MCF 10A (cell line): ENCODE measurements around the gene HSD3B7. TPM values are rescaled to one million over a fixed set of nuclear protein-coding genes. Genes with fewer than 3 reads are reported as not detected.

ENCODE experiments used
- BruUV-seq: library from RNA; stranded (reverse); fragments of 400-500 nt; replicated peaks from 2 replicates; lab custom pipeline; 2021; lab: Mats Ljungman, UMichigan
- CTCF ChIA-PET: fragments of 300-600 bp; sonication (Branson Sonifier 250); formaldehyde crosslinking; extraction: SDS; loops from one replicate; lab custom pipeline; 2021; ENCODE audit warnings: antibody characterized with exemption, inconsistent platforms; lab: Yijun Ruan, JAX
- POLR2A ChIA-PET: fragments of 300-600, 350-650 bp; sonication (Branson Sonifier 250); formaldehyde crosslinking; extraction: SDS; loops from one replicate; lab custom pipeline; 2020; ENCODE audit warnings: antibody characterized with exemption, inconsistent platforms; lab: Yijun Ruan, JAX
- DNase-seq: peaks from one replicate; pipeline ENCODE4 v3.0.0-alpha.2; 2018; ENCODE audit not compliant: unreplicated experiment
- H3K27ac Mint-ChIP-seq: one replicate; pipeline ENCODE4 v1.8.0; 2022; ENCODE audit warnings: mild to moderate bottlenecking, low read depth, mixed read lengths; ENCODE audit not compliant: unreplicated experiment
- H3K27me3 Mint-ChIP-seq: one replicate; pipeline ENCODE4 v1.8.0; 2022; ENCODE audit warnings: mixed read lengths; ENCODE audit not compliant: insufficient read depth, unreplicated experiment
- H3K36me3 Mint-ChIP-seq: one replicate; pipeline ENCODE4 v1.8.0; 2022; ENCODE audit warnings: mild to moderate bottlenecking, moderate library complexity, mixed read lengths; ENCODE audit not compliant: insufficient read depth, unreplicated experiment
- H3K4me1 Mint-ChIP-seq: one replicate; pipeline ENCODE4 v1.8.0; 2022; ENCODE audit warnings: mixed read lengths; ENCODE audit not compliant: insufficient read depth, unreplicated experiment
- H3K4me3 Mint-ChIP-seq: one replicate; pipeline ENCODE4 v1.8.0; 2022; ENCODE audit warnings: mild to moderate bottlenecking, moderate library complexity, mixed read lengths; ENCODE audit not compliant: unreplicated experiment
- H3K9me3 Mint-ChIP-seq: one replicate; pipeline ENCODE4 v1.8.0; 2022; ENCODE audit warnings: mixed read lengths; ENCODE audit not compliant: unreplicated experiment
- intact Hi-C: fragments of 100-400 bp; cut with micrococcal nuclease; formaldehyde crosslinking; loops from 2 replicates; pipeline ENCODE4 v1.14.1; 2022
- total RNA-seq: library from RNA; stranded (reverse); gene quantifications from 2 replicates; pipeline ENCODE4 v1.2.3, GENCODE V29; 2022
- TF ChIP-seq, protein P1 (sequence below): fragments of 200-600 bp; IDR thresholded peaks from one replicate; pipeline ENCODE4 v1.8.0; 2022; ENCODE audit warnings: antibody characterized with exemption, mild to moderate bottlenecking; ENCODE audit not compliant: unreplicated experiment

The HSD3B7 gene
- total RNA-seq, 1 experiment from 2014 or later, result 5.0 TPM

DNA sequence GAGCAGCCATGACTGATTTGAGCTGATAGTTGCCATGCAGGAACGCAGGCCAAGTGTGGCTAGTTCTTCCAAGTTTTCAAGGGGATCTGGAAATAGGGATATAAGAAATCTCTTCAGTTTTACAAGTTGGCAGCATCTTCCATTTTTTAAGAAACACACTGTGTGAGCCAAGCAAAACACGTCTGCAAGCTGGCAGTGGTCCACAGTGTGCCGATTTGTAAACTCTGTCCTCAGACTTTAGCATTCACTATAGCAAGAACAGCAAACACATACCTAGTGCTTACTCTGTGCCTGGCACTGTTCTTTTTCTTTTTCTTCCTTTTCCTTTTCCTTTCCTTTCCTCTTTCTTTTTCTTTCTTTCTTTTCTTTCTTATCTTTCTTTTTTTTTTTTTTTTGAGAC is 33.3 kb upstream of the HSD3B7 start:
- POLR2A ChIA-PET, result interaction anchor here (0.5 kb wide), 1 partner anchor 12 kb away, joined by 3 read pairs; no protein-coding TSS in a partner anchor
- Mint-ChIP-seq H3K36me3 (peaks cover 25% of the 10 kb centered on the region), H3K4me3 (peak overlapping the region; percentile 41), H3K9me3 (no peaks in the 10 kb centered on the region), H3K4me1 (no peaks in the 10 kb centered on the region), H3K27me3 (no peaks in the 10 kb centered on the region), H3K27ac (no peak overlapping the region)
- BruUV-seq, result no TSS peak
- TF ChIP-seq, protein P1, sequence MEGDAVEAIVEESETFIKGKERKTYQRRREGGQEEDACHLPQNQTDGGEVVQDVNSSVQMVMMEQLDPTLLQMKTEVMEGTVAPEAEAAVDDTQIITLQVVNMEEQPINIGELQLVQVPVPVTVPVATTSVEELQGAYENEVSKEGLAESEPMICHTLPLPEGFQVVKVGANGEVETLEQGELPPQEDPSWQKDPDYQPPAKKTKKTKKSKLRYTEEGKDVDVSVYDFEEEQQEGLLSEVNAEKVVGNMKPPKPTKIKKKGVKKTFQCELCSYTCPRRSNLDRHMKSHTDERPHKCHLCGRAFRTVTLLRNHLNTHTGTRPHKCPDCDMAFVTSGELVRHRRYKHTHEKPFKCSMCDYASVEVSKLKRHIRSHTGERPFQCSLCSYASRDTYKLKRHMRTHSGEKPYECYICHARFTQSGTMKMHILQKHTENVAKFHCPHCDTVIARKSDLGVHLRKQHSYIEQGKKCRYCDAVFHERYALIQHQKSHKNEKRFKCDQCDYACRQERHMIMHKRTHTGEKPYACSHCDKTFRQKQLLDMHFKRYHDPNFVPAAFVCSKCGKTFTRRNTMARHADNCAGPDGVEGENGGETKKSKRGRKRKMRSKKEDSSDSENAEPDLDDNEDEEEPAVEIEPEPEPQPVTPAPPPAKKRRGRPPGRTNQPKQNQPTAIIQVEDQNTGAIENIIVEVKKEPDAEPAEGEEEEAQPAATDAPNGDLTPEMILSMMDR, result no peak
- peak; percentile 62 for DNase-seq
- CTCF ChIA-PET, result interaction anchor here (0.6 to 7.4 kb wide), 3 partner anchors 11 to 138 kb away, joined by 3 to 66 read pairs (median 7); no protein-coding TSS in a partner anchor
- intact Hi-C loops, result no loop called here

DNA sequence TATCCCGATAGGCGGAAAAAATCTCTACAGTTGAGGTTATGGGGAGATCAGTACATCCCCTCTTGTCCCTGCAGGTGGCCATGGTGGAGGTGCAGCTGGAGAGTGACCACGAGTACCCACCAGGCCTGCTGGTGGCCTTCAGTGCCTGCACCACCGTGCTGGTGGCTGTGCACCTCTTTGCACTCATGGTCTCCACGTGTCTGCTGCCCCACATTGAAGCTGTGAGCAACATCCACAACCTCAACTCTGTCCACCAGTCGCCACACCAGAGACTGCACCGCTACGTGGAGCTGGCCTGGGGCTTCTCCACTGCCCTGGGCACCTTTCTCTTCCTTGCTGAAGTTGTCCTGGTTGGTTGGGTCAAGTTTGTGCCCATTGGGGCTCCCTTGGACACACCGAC is 31.9 kb upstream of the HSD3B7 start:
- Mint-ChIP-seq H3K4me1 (no peaks in the 10 kb centered on the region), H3K9me3 (no peaks in the 10 kb centered on the region), H3K27ac (no peak overlapping the region), H3K4me3 (no peak overlapping the region), H3K36me3 (peaks cover 34% of the 10 kb centered on the region), H3K27me3 (no peaks in the 10 kb centered on the region)
- no TSS peak for BruUV-seq
- ChIA-PET CTCF (interaction anchor here (0.7 to 7.4 kb wide), 4 partner anchors 12 to 490 kb away, joined by 3 to 66 read pairs (median 5); partner anchors contain the start of gene ZNF843), POLR2A (interaction anchor here (0.7 to 1.5 kb wide), 3 partner anchors 13 to 189 kb away, joined by 3 to 7 read pairs (median 4); no protein-coding TSS in a partner anchor)
- TF ChIP-seq, protein P1, result no peak
- intact Hi-C loops, result no loop called here
- DNase-seq, result no peak

DNA sequence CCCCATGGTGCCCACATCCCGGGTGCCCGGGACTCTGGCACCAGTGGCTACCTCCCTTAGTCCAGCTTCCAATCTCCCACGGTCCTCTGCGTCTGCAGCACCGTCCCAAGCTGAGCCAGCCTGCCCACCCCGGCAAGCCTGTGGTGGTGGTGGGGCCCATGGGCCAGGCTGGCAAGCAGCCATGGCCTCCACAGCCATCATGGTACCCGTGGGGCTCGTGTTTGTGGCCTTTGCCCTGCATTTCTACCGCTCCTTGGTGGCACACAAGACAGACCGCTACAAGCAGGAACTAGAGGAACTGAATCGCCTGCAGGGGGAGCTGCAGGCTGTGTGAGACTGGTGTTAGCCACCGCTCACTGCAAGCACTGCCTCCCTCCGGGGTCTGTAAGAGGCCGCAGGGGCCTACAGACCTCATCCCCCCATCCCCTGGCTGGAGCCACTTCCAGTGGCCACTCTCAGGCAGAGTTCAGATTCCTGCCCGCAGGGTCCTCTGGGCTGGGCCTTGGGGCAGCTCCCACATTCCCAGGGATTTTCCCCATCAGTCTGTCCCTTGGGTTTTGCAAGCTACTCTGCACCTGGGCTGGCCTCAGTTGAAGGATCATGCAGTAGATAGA is 31.4 kb upstream of the HSD3B7 start:
- TF ChIP-seq, protein P1, result peak; percentile 61
- intact Hi-C loops, result no loop called here
- no peak overlapping the region for H3K4me3 Mint-ChIP-seq
- CTCF ChIA-PET, result interaction anchor here (0.6 to 7.4 kb wide), 13 partner anchors 10 to 489 kb away, joined by 3 to 66 read pairs (median 4); partner anchors contain the start of genes KAT8 and ZNF843
- H3K27ac Mint-ChIP-seq, result no peak overlapping the region
- no peaks in the 10 kb centered on the region for H3K27me3 Mint-ChIP-seq
- POLR2A ChIA-PET, result interaction anchor here (0.7 to 1.5 kb wide), 5 partner anchors 13 to 189 kb away, joined by 3 to 7 read pairs (median 4); no protein-coding TSS in a partner anchor
- H3K9me3 Mint-ChIP-seq, result no peaks in the 10 kb centered on the region
- peaks cover 39% of the 10 kb centered on the region for H3K36me3 Mint-ChIP-seq
- peak; percentile 66 for DNase-seq
- H3K4me1 Mint-ChIP-seq, result peaks cover 4% of the 10 kb centered on the region
- BruUV-seq, result no TSS peak

DNA sequence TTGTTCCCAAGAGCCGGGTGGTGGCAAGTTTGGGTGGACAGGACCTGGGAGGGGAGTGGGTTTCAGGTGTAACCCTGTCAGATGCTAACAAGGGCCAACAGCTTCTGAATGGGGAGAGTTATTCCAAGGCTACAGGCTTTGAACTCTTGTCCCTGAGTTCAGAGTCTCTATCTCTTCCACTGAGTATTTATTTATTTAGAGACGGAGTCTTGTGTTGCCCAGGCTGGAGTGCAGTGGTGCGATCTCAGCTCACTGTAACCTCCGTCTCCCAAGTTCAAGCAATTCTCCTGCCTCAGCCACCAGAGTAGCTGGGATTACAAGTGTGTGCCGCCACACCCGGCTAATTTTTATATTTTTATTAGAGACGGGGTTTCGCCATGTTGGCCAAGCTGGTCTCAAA is 30.0 kb upstream of the HSD3B7 start:
- intact Hi-C loops, result no loop called here
- TF ChIP-seq, protein P1, result no peak
- POLR2A ChIA-PET, result interaction anchor here (0.7 to 1.5 kb wide), 3 partner anchors 11 to 919 kb away, joined by 3 to 4 read pairs (median 3); partner anchors contain the start of genes ZNF646 and ZNF668
- Mint-ChIP-seq H3K27me3 (no peaks in the 10 kb centered on the region), H3K27ac (no peak overlapping the region), H3K4me1 (peaks cover 18% of the 10 kb centered on the region), H3K4me3 (no peak overlapping the region), H3K9me3 (no peaks in the 10 kb centered on the region), H3K36me3 (peaks cover 51% of the 10 kb centered on the region)
- CTCF ChIA-PET, result interaction anchor here (0.6 to 7.4 kb wide), 7 partner anchors 9 to 916 kb away, joined by 3 to 66 read pairs (median 4); partner anchors contain the start of gene ZNF843
- DNase-seq, result no peak
- BruUV-seq, result no TSS peak
